Measurements from ENCODE around the gene CLNS1A.

The CLNS1A gene

GRCh38 chr11:77637345-77638165 lies at the start of gene CLNS1A:
CLNS1A (minus strand) TSS chr11:77637794; CDS start chr11:77637714, 80 bp downstream.
- peak; percentile 95 for DNase-seq

GRCh38 chr11:77687088-77687487 lies 49.5 kb upstream of the CLNS1A start:
- no peak for DNase-seq

- no peak for DNase-seq
Measured at GRCh38 chr11:77677138-77677537, 39.5 kb upstream of the CLNS1A start.

- no peak for DNase-seq
Measured at GRCh38 chr11:77672264-77672663, 34.7 kb upstream of the CLNS1A start.

GRCh38 chr11:77669848-77670511 lies 32.4 kb upstream of the CLNS1A start:
- DNase-seq, result no peak

- DNase-seq, result no peak
Measured at GRCh38 chr11:77668760-77669159, 31.2 kb upstream of the CLNS1A start.

GRCh38 chr11:77665240-77665965 lies 27.8 kb upstream of the CLNS1A start:
- no peak for DNase-seq

- no peak for DNase-seq
Measured at GRCh38 chr11:77661670-77662069, 24.1 kb upstream of the CLNS1A start.

- DNase-seq, result peak; percentile 73
Measured at GRCh38 chr11:77660947-77661346, 23.4 kb upstream of the CLNS1A start.

- no peak for DNase-seq
Measured at GRCh38 chr11:77658213-77659013, 20.8 kb upstream of the CLNS1A start.

- no peak for DNase-seq
Measured at GRCh38 chr11:77656362-77656761, 18.8 kb upstream of the CLNS1A start.

GRCh38 chr11:77654770-77655434 lies 17.3 kb upstream of the CLNS1A start:
- DNase-seq, result no peak

- DNase-seq, result no peak
Measured at GRCh38 chr11:77650123-77650522, 12.5 kb upstream of the CLNS1A start.

- DNase-seq, result no peak
Measured at GRCh38 chr11:77647654-77648305, 10.2 kb upstream of the CLNS1A start.

- no peak for DNase-seq
Measured at GRCh38 chr11:77644887-77645286, 7.3 kb upstream of the CLNS1A start.

- DNase-seq, result no peak
Measured at GRCh38 chr11:77642228-77642627, 4.6 kb upstream of the CLNS1A start.

- peak; percentile 69 for DNase-seq
Measured at GRCh38 chr11:77636731-77637344, 756 bp downstream of the CLNS1A start.

- peak; percentile 93 for DNase-seq
Measured at GRCh38 chr11:77633926-77634325, 3.7 kb downstream of the CLNS1A start.

- no peak for DNase-seq
Measured at GRCh38 chr11:77630157-77630710, 7.4 kb downstream of the CLNS1A start.

GRCh38 chr11:77619576-77620198 lies 17.9 kb downstream of the CLNS1A start:
- no peak for DNase-seq
